CD4-positive, alpha-beta T cell treated with Interleukin-21 for 1 hour (primary cell): ENCODE data around the gene CACNA1I.
A peak's percentile ranks its signal among the peaks of the same experiment; 100 is the strongest.

ENCODE experiments used
- DNase-seq: peaks from one replicate; pipeline ENCODE4 v3.0.0-alpha.2; 2020

Gene CACNA1I

GRCh38 chr22:39535831-39536449, 34.6 kb upstream of the CACNA1I start:
- no peak for DNase-seq

- no peak for DNase-seq
These were observed 33.8 kb upstream of the CACNA1I start for GRCh38 chr22:39536711-39537110.

GRCh38 chr22:39537975-39538374, 32.6 kb upstream of the CACNA1I start:
- no peak for DNase-seq

- peak; percentile 27 for DNase-seq
These were observed 27.5 kb upstream of the CACNA1I start for GRCh38 chr22:39543095-39543494.

GRCh38 chr22:39545386-39546365, 24.9 kb upstream of the CACNA1I start:
- DNase-seq, result peak; percentile 72

GRCh38 chr22:39546889-39547586, 23.5 kb upstream of the CACNA1I start:
- no peak for DNase-seq

- DNase-seq, result no peak
These were observed 23.0 kb upstream of the CACNA1I start for GRCh38 chr22:39547587-39547947.

- DNase-seq, result no peak
These were observed 17.1 kb upstream of the CACNA1I start for GRCh38 chr22:39553429-39553828.

GRCh38 chr22:39554151-39554550, 16.4 kb upstream of the CACNA1I start:
- DNase-seq, result no peak

- DNase-seq, result peak; percentile 44
These were observed 13.3 kb upstream of the CACNA1I start for GRCh38 chr22:39556970-39557841.

- DNase-seq, result no peak
These were observed 12.3 kb upstream of the CACNA1I start for GRCh38 chr22:39558254-39558727.

GRCh38 chr22:39558950-39559349, 11.6 kb upstream of the CACNA1I start:
- no peak for DNase-seq

GRCh38 chr22:39559456-39560105, 11.0 kb upstream of the CACNA1I start:
- no peak for DNase-seq

- no peak for DNase-seq
These were observed 10.4 kb upstream of the CACNA1I start for GRCh38 chr22:39560127-39560526.

GRCh38 chr22:39562839-39563489, 7.6 kb upstream of the CACNA1I start:
- DNase-seq, result no peak

- DNase-seq, result no peak
These were observed 6.8 kb upstream of the CACNA1I start for GRCh38 chr22:39563571-39564428.

- DNase-seq, result no peak
These were observed 5.1 kb upstream of the CACNA1I start for GRCh38 chr22:39565414-39565944.

- DNase-seq, result peak; percentile 52
These were observed 3.2 kb upstream of the CACNA1I start for GRCh38 chr22:39567135-39567946.
